ENCODE measurements around the gene PTPN14.

PTPN14 gene

GRCh38 chr1:214317300-214317699 lies 234.1 kb downstream of the PTPN14 start:
- DNase-seq, result no peak

GRCh38 chr1:214316593-214316992 lies 234.8 kb downstream of the PTPN14 start:
- no peak for DNase-seq

- DNase-seq, result no peak
These were observed 237.1 kb downstream of the PTPN14 start for GRCh38 chr1:214314178-214314843.

- no peak for DNase-seq
These were observed 238.8 kb downstream of the PTPN14 start for GRCh38 chr1:214312530-214313051.

- DNase-seq, result no peak
These were observed 240.4 kb downstream of the PTPN14 start for GRCh38 chr1:214310777-214311690.

GRCh38 chr1:214310010-214310409 lies 241.4 kb downstream of the PTPN14 start:
- no peak for DNase-seq

- no peak for DNase-seq
These were observed 245.1 kb downstream of the PTPN14 start for GRCh38 chr1:214306269-214306668.

- no peak for DNase-seq
These were observed 246.1 kb downstream of the PTPN14 start for GRCh38 chr1:214305164-214305751.

- DNase-seq, result peak in 27 of 56 donors; percentile 2 to 54 (median 23)
These were observed 248.1 kb downstream of the PTPN14 start for GRCh38 chr1:214303141-214303930.

- no peak for DNase-seq
These were observed 249.9 kb downstream of the PTPN14 start for GRCh38 chr1:214301526-214301925.

- no peak for DNase-seq
These were observed 251.1 kb downstream of the PTPN14 start for GRCh38 chr1:214300149-214300780.
